GM18502 (cell line): ENCODE measurements around the gene ATP8B3.

Experiments used
- ATAC-seq: cut with Tn5 transposase; IDR thresholded peaks from one replicate; pipeline ENCODE4 v1.9.1; 2021; ENCODE audit warnings: mild to moderate bottlenecking; ENCODE audit not compliant: unreplicated experiment, poor library complexity

ATP8B3 gene

DNA sequence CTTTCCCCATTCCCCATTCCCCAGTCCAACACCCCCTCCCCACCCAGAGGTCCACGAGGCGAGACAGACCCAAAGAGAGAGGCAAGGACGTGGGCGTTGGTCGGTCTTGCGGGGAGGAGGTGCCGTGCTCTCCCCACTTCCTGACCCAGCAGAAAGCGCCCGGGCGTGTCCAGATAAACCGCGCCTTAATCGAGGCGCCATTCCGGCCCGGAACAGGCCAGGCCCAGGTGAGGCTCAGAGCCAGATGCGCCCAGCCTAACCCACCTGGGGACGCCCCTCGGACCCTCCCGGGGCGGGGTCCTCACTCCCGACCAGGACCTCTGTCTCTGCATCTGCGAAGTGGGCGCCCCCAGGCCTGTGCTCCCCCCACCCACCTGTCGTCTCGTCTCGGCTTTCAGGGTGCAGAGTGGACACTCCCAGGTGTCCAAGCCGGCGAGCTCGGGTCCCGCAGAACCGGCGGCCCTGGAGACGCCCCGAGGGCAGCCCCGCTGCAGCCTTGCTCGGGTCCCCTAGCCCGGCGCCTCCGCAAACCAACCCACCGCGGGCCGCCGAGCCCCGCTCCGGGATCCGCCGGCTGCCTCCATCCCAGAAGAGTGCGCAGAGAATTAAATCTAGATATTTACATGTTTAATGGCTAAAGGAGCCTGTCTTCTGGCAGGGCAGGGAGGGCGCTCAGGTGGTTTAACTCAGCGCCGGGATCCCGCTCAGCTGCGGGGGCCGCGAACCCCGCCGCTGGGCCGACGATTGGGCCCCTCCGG lies 63.8 kb downstream of the ATP8B3 start:
- no peak for ATAC-seq

DNA sequence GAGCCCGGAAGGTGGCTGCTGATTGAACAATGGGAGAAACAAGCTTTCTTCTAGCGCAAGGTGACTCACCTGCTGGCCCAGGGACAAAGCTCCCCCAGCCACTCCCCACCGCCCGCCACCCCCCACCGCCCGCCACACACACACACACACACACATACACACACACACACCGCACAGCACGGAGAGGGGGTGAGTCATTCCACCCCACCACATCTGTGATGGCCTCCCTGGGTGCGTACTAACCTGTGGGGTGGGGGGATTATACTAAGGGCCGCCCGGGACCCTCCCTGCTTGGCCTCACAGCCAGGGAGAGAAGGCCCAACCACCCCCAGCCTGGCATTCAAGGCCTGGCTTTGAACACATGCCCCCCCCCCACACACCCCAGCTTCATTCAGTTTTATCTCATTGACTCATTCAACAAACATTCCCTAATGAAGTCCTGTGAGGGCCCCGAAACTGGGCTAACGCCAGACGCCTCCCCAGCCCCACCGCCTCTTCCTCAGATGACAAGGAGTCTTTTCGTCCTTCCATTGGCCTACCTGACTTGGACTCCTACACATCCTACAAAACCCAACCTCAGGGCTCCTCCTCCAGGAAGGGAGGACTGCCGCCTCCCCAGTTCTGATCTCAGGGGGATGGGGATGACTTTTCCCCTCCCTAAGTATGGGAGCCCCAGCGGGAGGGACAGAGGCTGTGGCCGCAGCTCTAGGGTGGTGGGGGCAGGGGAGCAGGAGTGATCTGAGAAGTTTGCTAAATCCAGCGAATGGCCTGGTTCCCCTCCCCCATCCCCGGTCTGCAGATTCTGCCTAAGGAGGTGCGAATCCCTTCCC lies 64.6 kb downstream of the ATP8B3 start:
- ATAC-seq: no peak

DNA sequence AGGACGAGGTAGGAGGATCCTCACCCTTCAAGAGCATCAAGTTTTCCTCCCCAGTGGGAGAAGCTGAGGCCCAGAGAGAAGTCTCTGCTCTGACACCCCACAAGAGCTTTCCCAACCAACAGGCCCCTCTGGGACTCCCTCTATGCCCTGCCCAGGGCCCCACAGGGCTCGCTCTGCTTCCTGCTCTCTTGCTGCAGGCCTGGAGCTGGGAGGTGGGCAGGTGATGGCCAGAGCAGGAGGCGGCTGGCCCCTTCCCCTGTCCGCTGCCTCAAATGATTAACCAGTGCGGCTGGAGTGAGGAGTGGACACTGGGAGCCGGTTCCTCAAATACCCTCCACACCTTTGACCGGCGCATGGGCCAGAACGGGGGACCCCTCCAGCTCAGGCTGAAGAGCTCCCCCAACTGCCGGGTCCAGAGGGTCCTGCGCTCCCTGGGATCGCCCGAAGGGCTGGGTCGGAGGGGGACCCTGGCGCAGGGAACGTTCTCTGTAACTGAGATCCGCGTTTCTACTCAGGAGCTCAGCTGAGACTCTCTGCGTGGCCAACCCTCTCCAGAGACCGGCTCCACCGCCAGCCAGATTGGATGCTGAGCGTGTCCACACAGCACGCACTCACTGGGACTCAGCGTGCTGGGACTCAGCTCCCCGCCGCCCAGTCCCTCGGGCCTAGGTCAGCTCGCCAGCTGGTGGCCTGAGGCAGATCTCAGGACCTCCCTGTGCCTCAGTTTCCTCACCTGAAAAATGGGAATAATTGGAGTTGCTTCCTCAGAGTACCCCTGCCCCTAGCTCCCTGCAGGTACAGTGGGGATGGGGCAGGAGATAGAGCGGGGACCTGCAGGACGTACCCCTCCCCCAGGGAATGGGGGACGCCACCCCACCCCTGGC lies 65.4 kb downstream of the ATP8B3 start:
- ATAC-seq: no peak

DNA sequence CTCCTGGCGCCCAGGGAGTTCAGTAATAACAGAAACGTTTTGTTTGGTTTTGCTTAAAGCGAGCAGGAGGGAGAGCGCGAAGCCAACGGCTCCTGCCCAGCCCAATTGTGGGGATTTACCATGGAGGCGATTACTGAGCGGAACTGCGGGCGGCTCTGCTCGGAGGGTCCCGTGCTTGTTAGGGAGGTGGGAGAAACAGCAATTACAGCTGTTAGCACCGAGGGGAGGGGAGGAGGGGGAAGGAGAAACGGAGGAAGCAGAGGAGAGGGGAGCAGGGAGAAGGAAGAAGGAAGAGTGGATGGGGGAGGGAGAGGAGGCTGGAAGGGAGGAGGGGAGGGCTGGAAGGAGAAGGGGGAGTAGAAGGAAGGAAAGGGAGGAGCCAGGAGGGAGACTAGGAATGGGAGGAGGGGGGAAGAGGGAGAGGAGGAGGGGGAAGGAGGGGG lies 66.5 kb downstream of the ATP8B3 start:
- no peak for ATAC-seq

DNA sequence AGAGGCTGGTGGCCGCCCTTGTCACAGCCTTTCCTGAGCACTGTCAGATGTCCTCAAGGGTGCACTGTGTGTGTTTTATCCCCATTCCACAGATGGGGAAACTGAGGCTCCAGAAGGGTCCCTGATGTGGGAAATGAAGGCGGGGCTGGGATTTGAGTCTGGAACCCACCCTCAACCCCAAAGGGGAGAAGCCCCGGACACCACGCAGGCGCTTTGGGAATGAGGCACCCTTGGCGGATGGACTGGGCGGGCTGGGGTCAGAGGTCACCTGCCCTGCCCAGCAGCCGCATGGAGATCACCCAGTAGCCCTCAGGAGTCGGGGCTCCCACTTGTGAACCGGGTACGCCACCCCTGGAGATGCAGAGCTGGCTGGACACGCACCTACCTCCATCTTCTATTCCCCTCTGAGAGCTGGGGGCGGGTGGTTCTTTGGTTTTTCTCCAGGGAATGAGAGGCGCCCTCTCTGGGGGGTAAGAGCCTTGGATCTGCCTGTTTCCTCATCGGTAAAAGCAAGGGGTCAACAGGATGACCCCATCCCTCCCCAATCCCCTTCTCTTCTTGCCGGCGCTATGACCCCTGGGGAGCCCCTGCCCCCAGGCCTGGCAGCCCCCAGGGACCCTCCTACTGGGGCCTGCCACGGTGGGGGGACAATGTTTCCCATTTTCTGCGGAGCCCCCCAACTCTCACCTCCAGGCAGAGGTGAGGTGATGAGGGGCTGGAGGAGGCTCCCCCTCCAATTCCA lies 67.1 kb downstream of the ATP8B3 start:
- no peak for ATAC-seq

DNA sequence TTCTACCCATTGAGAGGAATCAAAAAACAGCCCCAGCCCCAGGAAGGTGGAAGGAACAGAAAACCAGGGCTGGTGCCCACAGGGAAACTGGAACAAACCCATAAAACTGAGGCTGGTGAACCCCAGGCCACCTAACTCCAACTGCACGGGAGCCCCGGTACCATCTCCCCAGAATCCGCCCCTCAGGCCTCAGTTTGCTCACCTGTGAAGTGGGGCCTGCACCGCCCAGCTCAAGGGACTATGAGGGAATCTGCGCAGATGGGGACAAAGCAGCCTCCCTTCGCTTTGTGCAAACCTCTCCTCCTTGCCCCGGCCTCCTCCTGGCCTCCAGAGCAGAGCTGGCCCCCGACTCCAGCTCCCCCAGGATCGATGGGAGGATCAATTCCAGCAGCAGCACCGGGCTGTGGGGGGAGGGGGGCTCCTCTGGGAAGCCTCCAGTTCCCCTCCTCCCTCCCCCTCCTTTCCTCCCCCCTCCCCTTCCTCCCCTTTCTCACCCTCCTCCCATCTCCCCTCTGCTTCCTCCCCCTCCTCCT lies 67.9 kb downstream of the ATP8B3 start:
- no peak for ATAC-seq

DNA sequence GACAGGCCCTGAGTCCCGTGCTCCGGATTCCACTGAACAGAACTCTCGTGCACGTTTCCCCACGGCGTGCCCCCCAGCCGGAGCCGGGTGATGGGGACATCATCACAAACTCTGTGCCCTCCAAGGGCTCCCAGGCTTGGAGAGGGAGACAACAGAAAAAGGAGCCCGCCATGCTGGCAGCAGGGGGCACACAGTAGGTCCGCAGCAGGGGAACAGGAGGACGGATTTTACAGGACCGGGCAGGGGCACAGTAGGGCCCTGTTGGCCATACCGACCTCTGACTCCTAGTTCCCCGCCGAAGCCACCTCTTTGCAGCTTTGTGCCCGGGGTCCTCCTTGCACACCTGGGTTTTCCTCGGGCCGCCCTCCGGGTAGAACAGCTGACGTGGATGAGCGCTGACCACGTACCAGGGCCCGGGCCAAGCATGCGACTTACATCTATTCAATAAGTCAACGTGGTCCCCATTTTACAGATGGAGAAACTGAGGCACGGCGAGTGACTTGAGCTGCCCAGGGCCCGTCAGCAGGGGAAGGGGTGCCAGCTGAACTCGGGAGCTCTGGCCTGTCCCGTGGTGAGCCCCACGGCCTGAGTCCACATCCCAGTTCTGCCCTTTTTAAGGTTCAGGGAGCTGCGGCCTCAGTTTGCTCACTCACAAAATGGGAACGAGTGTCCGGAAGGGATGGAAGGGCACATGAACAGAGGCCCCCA lies 68.9 kb downstream of the ATP8B3 start:
- no peak for ATAC-seq

DNA sequence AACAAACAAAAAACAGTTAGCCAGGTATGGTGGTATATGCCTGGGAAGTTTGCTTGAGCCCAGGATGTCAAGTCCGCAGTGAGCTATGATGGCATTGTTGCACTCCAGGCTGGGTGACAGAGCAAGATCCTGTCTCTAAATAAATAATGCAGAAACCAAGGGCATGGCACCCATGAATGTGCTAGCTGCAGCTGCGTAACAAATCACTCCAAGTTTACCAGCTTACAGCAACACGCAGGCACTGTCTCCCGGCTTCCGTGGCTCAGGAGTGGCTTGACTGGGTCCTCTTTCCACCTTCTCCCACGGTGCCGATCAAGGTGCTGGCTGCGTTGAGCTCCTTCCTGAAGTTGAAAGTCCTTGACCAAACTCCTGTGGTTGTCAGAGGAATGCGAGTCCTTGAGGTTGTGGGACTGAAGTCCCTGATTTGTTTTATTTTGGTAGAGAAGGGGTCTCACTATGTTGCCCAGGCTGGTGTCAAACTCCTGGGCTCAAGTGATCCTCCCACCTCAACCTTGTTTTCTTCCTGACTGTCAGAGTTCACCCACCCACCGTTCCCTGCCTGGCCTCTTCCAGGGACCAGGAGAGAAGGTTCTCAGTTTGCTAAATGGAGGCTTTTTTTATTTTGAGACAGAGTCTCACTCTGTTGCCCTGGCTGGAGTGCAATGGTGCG lies 72.0 kb downstream of the ATP8B3 start:
- ATAC-seq: no peak

DNA sequence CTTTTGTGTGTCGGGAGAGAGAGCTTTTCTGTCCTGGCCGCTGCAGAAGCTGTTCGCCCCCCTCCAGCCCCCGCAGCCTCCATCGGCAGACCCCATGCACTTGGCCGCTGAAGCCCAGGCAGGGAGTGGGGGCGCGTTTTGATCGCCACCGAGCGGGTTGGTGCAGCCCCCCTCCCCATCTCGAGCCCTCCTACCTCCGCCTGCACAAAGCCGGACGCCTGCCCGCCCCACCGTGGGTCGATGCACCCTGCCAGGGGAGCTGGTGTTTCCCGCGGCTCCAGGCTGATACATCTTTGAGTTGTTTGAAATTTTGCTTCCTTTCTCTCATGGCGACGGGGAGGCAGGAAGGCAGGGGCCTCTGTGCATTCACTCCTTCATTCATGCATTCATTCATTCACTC lies 75.1 kb downstream of the ATP8B3 start:
- ATAC-seq: no peak

DNA sequence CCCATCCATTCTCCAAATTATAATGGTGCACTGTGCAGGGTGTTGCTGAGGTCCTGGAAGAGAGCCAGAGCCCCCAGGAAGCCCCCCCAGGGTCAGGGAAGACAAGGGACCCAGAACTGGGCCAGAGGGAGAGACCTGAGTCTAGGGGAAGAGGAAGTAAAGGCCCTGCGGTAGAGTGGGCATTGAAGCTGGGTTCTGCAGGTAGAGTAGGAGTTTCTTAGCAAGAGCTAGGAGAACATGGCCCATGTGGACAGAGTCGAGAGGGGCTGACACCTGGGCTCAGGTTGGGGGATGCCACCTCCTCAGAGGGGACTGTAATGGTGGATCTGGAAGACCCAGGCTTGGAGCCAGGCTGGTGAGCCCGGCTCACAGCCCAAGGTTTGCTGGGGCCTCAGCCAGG lies 75.8 kb downstream of the ATP8B3 start:
- no peak for ATAC-seq

DNA sequence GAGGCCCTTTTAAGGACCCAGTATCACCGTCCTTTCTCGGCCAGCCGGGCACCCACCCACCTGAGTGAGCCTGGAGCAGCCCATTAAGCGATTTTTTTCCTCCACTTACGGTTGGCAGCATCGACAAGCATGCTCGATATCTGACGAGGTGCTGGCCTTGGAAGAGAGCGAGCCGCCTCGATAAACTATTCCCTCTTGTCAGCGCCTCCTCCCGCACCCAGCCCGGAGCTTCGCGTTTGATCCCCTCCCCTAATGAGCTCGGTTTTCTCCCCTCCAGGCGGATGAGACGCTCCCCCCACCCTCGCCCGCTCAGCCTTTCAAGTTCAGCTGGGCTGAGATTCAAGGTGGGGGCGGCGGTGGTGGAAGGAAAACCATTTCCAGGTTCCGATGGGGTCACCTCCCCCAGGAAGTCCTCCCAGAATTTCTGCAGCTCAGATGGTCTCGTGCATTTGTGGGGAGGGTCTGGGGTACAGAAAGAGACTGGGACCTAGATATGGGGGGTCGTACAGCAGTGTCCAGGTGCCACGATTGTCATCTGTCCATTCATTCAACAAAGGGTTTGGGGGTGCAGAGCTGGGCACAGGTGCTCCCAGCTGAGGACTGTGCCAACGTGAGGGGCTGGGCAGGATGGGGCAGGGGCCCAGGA lies 77.6 kb downstream of the ATP8B3 start:
- no peak for ATAC-seq
